Fibroblast of the aortic adventitia (primary cell): ENCODE data around the gene LAMA2. TPM values are rescaled to one million over a fixed set of nuclear protein-coding genes. Genes with fewer than 3 reads are reported as not detected.

ENCODE experiments used
- DNase-seq: peaks from one replicate; pipeline ENCODE4 v3.0.0-alpha.2; 2010; ENCODE audit warnings: low read depth
- H3K4me3 ChIP-seq: 2 replicates; pipeline ENCODE4 v1.5.1; 2011; ENCODE audit warnings: low read depth, mild to moderate bottlenecking, control low read depth, low read length, moderate library complexity
- total RNA-seq: library from RNA; depleted of rRNA; stranded (reverse); fragments of >200 nt; gene quantifications from 2 replicates; pipeline ENCODE4 v1.2.3, GENCODE V29; 2012; ENCODE audit warnings: low replicate concordance
- TF ChIP-seq, protein P1 (sequence below): IDR thresholded peaks from 2 replicates; pipeline ENCODE4 v1.5.1; 2011; ENCODE audit warnings: mild to moderate bottlenecking, low read length, control low read depth, inconsistent platforms; ENCODE audit not compliant: insufficient read depth

The LAMA2 gene
- total RNA-seq, 1 donor, result 99.1 TPM

DNA sequence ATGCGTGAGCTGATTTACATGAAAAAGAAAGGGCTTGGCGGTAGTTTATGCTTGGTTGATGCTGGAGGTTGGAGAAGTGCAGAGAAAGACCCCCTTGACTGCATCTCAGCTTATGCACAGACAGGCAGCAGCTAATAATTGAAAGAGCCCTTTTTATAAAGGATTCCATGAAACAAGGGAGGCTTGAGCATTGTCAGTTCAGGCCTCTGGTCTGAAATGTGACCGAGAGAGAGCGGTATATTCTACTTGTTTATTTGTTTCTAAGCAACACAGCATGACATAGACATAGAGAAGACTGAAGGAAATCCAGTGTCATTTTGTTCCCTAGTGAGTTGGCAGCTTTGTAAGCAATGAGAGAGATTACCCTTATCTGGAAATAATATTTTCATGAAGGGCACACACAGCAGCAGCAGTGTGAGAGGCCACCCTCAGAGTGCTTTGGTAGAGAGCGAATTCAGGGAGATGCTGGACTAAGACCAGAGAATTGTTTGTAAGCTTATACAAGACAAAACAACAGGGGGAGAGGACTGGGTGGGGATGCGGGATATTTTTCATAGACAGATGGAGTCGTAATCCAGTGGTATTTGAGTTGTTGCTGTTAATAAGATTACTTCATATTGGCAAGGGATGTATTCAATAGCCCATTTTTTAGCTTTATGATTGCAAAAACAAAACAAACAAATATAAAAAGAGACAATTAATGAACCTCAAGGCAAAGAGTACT, 34.6 kb upstream of the LAMA2 start:
- no peak for DNase-seq
- H3K4me3 ChIP-seq, result no peak overlapping the region
- TF ChIP-seq, protein P1, sequence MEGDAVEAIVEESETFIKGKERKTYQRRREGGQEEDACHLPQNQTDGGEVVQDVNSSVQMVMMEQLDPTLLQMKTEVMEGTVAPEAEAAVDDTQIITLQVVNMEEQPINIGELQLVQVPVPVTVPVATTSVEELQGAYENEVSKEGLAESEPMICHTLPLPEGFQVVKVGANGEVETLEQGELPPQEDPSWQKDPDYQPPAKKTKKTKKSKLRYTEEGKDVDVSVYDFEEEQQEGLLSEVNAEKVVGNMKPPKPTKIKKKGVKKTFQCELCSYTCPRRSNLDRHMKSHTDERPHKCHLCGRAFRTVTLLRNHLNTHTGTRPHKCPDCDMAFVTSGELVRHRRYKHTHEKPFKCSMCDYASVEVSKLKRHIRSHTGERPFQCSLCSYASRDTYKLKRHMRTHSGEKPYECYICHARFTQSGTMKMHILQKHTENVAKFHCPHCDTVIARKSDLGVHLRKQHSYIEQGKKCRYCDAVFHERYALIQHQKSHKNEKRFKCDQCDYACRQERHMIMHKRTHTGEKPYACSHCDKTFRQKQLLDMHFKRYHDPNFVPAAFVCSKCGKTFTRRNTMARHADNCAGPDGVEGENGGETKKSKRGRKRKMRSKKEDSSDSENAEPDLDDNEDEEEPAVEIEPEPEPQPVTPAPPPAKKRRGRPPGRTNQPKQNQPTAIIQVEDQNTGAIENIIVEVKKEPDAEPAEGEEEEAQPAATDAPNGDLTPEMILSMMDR, result no peak

DNA sequence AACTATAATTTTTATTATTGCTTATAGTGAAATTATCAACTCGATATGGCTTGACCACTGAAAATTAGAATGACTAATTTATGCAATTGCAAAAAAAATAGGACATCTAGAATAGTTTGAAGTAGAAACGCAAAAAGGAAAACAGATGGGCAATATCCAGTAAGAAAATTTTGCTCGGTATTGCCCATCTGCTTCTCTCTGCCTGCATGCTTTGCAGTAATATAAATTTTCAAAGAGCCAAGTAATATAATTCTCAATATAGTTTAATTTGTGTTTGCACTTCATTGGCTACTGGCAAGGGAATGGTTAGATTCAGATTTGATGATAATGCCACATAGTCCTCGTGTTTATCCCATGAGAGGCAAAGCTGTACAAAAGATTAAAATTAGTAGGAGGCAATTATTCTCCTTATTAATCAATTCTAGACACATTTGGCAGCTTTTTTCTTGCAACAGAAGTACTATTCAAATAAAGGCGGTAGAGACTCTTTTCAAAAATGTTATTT, 27.3 kb upstream of the LAMA2 start:
- TF ChIP-seq, protein P1, result no peak
- no peak for DNase-seq
- no peak overlapping the region for H3K4me3 ChIP-seq

DNA sequence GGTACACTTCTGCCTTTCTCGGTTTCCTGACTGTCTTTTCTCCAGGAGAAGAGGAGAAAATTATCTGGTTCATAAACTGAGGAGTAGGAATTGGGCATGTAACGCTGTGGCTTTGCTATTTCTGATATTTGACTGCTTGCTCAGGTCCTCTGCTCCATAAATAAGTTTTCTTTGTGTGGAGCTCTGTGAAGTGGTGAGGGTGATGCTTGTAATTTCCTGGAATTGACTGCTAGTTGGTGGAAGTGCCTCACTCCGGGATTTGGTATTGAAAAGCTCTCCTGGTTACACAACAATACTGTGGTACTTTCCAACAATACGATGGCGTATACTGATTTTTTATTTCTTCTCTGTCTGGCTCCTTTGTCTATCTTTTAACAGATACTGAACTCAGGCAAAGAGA, 25.1 kb upstream of the LAMA2 start:
- H3K4me3 ChIP-seq, result no peak overlapping the region
- TF ChIP-seq, protein P1, result no peak

DNA sequence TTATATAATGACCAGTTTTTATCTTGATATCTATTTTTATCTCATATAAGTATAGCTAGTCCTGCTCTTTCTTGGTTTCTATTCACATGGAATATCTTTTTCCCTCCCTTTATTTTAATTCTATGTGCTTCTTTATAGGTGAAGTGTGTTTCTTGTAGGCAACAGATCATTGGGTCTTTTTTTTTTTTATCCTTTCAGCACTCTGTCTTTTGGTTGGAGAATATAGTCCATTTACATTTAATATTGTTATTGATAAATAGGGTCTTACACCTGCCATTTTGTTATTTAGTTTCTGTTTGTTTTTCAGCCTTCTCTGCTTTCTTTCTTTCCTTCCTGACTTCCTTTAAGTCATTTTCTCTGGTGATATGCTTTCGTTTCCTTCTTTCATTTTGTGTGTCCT, 22.2 kb upstream of the LAMA2 start:
- DNase-seq, result no peak
- TF ChIP-seq, protein P1, result no peak
- no peak overlapping the region for H3K4me3 ChIP-seq

More for the DNA sequence above, 25.1 kb upstream of the LAMA2 start:
- no peak for DNase-seq

DNA sequence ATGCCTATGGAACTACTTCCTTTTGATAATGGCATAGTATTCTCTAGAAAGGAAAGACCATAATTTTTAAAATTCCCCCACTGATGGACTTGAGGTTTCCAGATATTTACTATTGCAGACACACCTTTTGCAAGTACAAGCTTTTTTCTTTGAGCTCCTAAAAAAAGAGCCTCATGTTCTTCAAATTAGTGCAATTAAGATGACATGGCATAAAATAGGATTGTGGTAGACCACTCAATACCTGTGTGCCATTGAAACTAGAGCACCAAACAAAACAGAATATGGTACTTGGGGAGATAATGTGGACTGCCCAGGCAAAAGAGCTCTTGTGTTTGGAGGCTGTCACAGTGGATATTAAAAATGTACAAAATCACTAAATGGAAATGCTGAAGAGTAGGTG, 19.0 kb upstream of the LAMA2 start:
- TF ChIP-seq, protein P1, result no peak
- H3K4me3 ChIP-seq, result no peak overlapping the region
- DNase-seq, result no peak

DNA sequence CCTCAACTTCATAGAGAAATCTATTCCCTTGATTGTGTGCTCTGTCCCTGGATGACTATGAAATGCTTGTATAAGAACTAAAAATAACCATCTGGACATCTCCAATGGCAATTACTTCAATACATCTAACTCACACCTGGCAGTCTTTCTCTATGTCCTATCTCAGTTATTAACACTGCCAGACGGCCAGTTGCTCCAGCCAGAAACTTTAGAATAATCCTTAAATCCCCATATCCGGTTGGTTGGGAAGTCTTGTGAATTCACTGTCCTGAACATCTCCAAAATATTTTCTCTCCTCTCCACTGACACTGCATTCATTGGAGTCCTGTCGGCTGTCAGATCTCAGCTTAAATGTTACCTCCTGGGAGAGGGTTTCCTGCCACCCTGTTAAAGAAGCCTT, 12.2 kb upstream of the LAMA2 start:
- TF ChIP-seq, protein P1, result no peak
- DNase-seq, result no peak
- no peak overlapping the region for H3K4me3 ChIP-seq
